Endothelial cell of umbilical vein (primary cell): ENCODE measurements around the gene TPCN2.

ENCODE experiments used
- FOS ChIP-seq: IDR thresholded peaks from 2 replicates; pipeline ENCODE4 v1.6.1; 2011; ENCODE audit warnings: mild to moderate bottlenecking, low read length, moderate library complexity, borderline replicate concordance; ENCODE audit not compliant: insufficient read depth
- POLR2A ChIP-seq: IDR thresholded peaks from 2 replicates; pipeline ENCODE4 v1.6.1; 2012; ENCODE audit warnings: low read depth, mild to moderate bottlenecking, control low read depth, low read length
- TF ChIP-seq, protein P1 (sequence below), 2 donors: IDR thresholded peaks; 1 replicate in 1 of 2; 2 replicates in 1 of 2; pipeline ENCODE4 v1.5.1; 2011; ENCODE audit warnings: low read length in 2 of 2, mild to moderate bottlenecking in 2 of 2, moderate library complexity in 2 of 2, control low read depth in 1 of 2, inconsistent platforms in 1 of 2, low read depth in 1 of 2; ENCODE audit not compliant: insufficient read depth in 1 of 2; ENCODE audit errors: extremely low read depth in 1 of 2
- TF ChIP-seq, protein P2 (sequence below): IDR thresholded peaks from 2 replicates; pipeline ENCODE4 v1.6.1; 2011; ENCODE audit not compliant: insufficient read depth, insufficient read length

DNA sequence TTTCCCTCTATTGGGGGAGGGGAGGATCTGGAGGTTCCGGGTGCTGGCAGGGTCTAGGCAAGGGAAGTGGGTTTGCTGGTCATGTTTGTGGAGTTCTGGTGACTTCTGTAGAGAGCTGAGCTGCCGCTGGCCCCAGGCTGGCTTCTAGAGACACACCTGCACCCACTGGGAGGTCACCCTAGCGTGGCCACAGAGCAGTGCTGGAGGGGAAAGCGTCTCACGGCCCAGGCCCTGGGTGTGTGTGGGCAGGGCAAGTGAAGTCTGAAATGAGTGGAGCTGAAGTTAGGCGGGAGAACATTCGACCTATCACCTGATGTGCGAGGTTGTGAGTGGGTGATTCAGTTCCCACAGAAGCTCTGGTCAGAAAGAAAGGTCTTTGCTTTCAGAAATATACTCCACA lies 134.9 kb downstream of the TPCN2 start:
- TF ChIP-seq, protein P1, sequence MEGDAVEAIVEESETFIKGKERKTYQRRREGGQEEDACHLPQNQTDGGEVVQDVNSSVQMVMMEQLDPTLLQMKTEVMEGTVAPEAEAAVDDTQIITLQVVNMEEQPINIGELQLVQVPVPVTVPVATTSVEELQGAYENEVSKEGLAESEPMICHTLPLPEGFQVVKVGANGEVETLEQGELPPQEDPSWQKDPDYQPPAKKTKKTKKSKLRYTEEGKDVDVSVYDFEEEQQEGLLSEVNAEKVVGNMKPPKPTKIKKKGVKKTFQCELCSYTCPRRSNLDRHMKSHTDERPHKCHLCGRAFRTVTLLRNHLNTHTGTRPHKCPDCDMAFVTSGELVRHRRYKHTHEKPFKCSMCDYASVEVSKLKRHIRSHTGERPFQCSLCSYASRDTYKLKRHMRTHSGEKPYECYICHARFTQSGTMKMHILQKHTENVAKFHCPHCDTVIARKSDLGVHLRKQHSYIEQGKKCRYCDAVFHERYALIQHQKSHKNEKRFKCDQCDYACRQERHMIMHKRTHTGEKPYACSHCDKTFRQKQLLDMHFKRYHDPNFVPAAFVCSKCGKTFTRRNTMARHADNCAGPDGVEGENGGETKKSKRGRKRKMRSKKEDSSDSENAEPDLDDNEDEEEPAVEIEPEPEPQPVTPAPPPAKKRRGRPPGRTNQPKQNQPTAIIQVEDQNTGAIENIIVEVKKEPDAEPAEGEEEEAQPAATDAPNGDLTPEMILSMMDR (IDR thresholded peaks at IDR 0.05; ENCODE audit: extremely low read depth in 1 of 2, insufficient read depth in 1 of 2, low read depth in 1 of 2, low read length in 2 of 2), result no peak
- TF ChIP-seq POLR2A (no peak), FOS (no peak)
- TF ChIP-seq, protein P2, sequence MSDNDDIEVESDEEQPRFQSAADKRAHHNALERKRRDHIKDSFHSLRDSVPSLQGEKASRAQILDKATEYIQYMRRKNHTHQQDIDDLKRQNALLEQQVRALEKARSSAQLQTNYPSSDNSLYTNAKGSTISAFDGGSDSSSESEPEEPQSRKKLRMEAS, result no peak
